ENCODE measurements around the gene LYPD6B. TPM values are rescaled to one million over a fixed set of nuclear protein-coding genes. Genes with fewer than 3 reads are reported as not detected.

Gene LYPD6B
- total and polyA plus RNA-seq, 2 experiments from 2014 or later: 1.7 to 3.6 TPM

DNA sequence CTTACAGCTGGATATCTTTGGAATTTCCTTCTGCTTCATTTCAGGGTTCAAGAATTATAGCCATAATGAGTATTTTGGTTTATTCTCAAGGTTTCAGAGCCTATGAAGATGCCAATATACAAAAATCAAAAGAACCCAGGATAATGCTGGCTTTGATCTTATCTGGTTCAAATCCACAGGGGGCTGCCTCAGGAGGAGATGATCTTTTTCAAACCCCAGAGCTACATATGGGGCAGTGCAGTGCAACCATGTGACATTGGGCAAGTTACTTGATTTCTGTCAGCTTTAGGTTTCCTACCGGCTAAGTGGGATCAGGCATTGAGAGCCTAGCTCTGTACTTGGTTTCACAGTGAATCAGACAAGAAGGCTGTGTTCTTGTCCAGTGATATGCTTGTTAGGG is 23.0 kb upstream of the LYPD6B start:
- H3K4me3 ChIP-seq: no peak overlapping the region
- Mint-ChIP-seq H3K9me3 (no peaks in the 10 kb centered on the region), H3K27me3 (ENCODE audit: insufficient read depth, low read depth, poor library complexity) (peaks cover 5% of the 10 kb centered on the region), H3K4me1 (peaks cover 17% of the 10 kb centered on the region), H3K36me3 (ENCODE audit: low read depth) (peaks cover 23% of the 10 kb centered on the region), H3K4me3 (no peak overlapping the region), H3K27ac (no peak overlapping the region)
- no peaks in the 10 kb centered on the region for H3K9me2 ChIP-seq (ENCODE audit: insufficient read depth)
- no peaks in the 10 kb centered on the region for H3F3A ChIP-seq (replicated peaks; ENCODE audit: low read depth)
- no peak overlapping the region for H3K4me2 ChIP-seq
- H3K27ac ChIP-seq (ENCODE audit: low read depth): no peak overlapping the region
- no peaks in the 10 kb centered on the region for H3K79me2 ChIP-seq (replicated peaks; ENCODE audit: insufficient read depth)
- DNase-seq (ENCODE audit: low spot score) (no peak), ATAC-seq (no peak)
- H4K20me1 ChIP-seq (replicated peaks; ENCODE audit: insufficient read depth): 0 out of 2 replicates have a peak, but pooled peaks cover 3% of the 10 kb centered on the region
- peaks cover 18% of the 10 kb centered on the region; the same call in 1 of the 2 replicates for H3K36me3 ChIP-seq (ENCODE audit: insufficient read depth)
- no peaks in the 10 kb centered on the region for H3K27me3 ChIP-seq (ENCODE audit: insufficient read depth)
- no peak for TF ChIP-seq NANOG (IDR thresholded peaks at IDR 0.05; ENCODE audit: borderline replicate concordance)
- no peak for TF ChIP-seq POLR2AphosphoS5 (IDR thresholded peaks at IDR 0.05; ENCODE audit: low read depth)
- TF ChIP-seq ZNF114 (CRISPR knock-in tag; IDR thresholded peaks at IDR 0.05): no peak
- TF ChIP-seq, protein P1, sequence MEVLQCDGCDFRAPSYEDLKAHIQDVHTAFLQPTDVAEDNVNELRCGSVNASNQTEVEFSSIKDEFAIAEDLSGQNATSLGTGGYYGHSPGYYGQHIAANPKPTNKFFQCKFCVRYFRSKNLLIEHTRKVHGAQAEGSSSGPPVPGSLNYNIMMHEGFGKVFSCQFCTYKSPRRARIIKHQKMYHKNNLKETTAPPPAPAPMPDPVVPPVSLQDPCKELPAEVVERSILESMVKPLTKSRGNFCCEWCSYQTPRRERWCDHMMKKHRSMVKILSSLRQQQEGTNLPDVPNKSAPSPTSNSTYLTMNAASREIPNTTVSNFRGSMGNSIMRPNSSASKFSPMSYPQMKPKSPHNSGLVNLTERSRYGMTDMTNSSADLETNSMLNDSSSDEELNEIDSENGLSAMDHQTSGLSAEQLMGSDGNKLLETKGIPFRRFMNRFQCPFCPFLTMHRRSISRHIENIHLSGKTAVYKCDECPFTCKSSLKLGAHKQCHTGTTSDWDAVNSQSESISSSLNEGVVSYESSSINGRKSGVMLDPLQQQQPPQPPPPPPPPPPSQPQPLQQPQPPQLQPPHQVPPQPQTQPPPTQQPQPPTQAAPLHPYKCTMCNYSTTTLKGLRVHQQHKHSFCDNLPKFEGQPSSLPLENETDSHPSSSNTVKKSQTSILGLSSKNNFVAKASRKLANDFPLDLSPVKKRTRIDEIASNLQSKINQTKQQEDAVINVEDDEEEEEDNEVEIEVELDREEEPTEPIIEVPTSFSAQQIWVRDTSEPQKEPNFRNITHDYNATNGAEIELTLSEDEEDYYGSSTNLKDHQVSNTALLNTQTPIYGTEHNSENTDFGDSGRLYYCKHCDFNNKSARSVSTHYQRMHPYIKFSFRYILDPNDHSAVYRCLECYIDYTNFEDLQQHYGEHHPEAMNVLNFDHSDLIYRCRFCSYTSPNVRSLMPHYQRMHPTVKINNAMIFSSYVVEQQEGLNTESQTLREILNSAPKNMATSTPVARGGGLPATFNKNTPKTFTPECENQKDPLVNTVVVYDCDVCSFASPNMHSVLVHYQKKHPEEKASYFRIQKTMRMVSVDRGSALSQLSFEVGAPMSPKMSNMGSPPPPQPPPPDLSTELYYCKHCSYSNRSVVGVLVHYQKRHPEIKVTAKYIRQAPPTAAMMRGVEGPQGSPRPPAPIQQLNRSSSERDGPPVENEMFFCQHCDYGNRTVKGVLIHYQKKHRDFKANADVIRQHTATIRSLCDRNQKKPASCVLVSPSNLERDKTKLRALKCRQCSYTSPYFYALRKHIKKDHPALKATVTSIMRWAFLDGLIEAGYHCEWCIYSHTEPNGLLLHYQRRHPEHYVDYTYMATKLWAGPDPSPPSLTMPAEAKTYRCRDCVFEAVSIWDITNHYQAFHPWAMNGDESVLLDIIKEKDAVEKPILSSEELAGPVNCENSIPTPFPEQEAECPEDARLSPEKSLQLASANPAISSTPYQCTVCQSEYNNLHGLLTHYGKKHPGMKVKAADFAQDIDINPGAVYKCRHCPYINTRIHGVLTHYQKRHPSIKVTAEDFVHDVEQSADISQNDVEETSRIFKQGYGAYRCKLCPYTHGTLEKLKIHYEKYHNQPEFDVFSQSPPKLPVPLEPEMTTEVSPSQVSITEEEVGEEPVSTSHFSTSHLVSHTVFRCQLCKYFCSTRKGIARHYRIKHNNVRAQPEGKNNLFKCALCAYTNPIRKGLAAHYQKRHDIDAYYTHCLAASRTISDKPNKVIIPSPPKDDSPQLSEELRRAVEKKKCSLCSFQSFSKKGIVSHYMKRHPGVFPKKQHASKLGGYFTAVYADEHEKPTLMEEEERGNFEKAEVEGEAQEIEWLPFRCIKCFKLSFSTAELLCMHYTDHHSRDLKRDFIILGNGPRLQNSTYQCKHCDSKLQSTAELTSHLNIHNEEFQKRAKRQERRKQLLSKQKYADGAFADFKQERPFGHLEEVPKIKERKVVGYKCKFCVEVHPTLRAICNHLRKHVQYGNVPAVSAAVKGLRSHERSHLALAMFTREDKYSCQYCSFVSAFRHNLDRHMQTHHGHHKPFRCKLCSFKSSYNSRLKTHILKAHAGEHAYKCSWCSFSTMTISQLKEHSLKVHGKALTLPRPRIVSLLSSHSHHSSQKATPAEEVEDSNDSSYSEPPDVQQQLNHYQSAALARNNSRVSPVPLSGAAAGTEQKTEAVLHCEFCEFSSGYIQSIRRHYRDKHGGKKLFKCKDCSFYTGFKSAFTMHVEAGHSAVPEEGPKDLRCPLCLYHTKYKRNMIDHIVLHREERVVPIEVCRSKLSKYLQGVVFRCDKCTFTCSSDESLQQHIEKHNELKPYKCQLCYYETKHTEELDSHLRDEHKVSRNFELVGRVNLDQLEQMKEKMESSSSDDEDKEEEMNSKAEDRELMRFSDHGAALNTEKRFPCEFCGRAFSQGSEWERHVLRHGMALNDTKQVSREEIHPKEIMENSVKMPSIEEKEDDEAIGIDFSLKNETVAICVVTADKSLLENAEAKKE (CRISPR knock-in tag; IDR thresholded peaks at IDR 0.05): no peak
- no peak for TF ChIP-seq ZNF331 (CRISPR knock-in tag; IDR thresholded peaks at IDR 0.05; ENCODE audit: low read depth)
- no peak for TF ChIP-seq CREB1 (CRISPR knock-in tag; IDR thresholded peaks at IDR 0.05; ENCODE audit: low read depth)
- TF ChIP-seq, protein P2, sequence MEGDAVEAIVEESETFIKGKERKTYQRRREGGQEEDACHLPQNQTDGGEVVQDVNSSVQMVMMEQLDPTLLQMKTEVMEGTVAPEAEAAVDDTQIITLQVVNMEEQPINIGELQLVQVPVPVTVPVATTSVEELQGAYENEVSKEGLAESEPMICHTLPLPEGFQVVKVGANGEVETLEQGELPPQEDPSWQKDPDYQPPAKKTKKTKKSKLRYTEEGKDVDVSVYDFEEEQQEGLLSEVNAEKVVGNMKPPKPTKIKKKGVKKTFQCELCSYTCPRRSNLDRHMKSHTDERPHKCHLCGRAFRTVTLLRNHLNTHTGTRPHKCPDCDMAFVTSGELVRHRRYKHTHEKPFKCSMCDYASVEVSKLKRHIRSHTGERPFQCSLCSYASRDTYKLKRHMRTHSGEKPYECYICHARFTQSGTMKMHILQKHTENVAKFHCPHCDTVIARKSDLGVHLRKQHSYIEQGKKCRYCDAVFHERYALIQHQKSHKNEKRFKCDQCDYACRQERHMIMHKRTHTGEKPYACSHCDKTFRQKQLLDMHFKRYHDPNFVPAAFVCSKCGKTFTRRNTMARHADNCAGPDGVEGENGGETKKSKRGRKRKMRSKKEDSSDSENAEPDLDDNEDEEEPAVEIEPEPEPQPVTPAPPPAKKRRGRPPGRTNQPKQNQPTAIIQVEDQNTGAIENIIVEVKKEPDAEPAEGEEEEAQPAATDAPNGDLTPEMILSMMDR (conservative IDR thresholded peaks at IDR 0.05; ENCODE audit: low read depth in 2 of 2): no peak
- TF ChIP-seq, protein P3, sequence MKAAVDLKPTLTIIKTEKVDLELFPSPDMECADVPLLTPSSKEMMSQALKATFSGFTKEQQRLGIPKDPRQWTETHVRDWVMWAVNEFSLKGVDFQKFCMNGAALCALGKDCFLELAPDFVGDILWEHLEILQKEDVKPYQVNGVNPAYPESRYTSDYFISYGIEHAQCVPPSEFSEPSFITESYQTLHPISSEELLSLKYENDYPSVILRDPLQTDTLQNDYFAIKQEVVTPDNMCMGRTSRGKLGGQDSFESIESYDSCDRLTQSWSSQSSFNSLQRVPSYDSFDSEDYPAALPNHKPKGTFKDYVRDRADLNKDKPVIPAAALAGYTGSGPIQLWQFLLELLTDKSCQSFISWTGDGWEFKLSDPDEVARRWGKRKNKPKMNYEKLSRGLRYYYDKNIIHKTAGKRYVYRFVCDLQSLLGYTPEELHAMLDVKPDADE (IDR thresholded peaks at IDR 0.05): no peak
- no peak for TF ChIP-seq EZH2phosphoT487 (IDR thresholded peaks at IDR 0.05; ENCODE audit: unreplicated experiment)
- no peak for TF ChIP-seq JUNB (IDR thresholded peaks at IDR 0.05; ENCODE audit: unreplicated experiment)
- no peak for TF ChIP-seq EZH2 (IDR thresholded peaks at IDR 0.05; ENCODE audit: low read depth, unreplicated experiment)
- no peak for TF ChIP-seq STAT1 (IDR thresholded peaks at IDR 0.05; ENCODE audit: unreplicated experiment)
- TF ChIP-seq, protein P4, sequence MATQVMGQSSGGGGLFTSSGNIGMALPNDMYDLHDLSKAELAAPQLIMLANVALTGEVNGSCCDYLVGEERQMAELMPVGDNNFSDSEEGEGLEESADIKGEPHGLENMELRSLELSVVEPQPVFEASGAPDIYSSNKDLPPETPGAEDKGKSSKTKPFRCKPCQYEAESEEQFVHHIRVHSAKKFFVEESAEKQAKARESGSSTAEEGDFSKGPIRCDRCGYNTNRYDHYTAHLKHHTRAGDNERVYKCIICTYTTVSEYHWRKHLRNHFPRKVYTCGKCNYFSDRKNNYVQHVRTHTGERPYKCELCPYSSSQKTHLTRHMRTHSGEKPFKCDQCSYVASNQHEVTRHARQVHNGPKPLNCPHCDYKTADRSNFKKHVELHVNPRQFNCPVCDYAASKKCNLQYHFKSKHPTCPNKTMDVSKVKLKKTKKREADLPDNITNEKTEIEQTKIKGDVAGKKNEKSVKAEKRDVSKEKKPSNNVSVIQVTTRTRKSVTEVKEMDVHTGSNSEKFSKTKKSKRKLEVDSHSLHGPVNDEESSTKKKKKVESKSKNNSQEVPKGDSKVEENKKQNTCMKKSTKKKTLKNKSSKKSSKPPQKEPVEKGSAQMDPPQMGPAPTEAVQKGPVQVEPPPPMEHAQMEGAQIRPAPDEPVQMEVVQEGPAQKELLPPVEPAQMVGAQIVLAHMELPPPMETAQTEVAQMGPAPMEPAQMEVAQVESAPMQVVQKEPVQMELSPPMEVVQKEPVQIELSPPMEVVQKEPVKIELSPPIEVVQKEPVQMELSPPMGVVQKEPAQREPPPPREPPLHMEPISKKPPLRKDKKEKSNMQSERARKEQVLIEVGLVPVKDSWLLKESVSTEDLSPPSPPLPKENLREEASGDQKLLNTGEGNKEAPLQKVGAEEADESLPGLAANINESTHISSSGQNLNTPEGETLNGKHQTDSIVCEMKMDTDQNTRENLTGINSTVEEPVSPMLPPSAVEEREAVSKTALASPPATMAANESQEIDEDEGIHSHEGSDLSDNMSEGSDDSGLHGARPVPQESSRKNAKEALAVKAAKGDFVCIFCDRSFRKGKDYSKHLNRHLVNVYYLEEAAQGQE (IDR thresholded peaks at IDR 0.05; ENCODE audit: unreplicated experiment): no peak
- H2AFZ ChIP-seq: no peak overlapping the region
- no peaks in the 10 kb centered on the region; the same call in 1 of the 2 replicates for H3K4me1 ChIP-seq (ENCODE audit: insufficient read depth)
